ENCODE measurements around the gene SLC37A1.

The SLC37A1 gene

DNA sequence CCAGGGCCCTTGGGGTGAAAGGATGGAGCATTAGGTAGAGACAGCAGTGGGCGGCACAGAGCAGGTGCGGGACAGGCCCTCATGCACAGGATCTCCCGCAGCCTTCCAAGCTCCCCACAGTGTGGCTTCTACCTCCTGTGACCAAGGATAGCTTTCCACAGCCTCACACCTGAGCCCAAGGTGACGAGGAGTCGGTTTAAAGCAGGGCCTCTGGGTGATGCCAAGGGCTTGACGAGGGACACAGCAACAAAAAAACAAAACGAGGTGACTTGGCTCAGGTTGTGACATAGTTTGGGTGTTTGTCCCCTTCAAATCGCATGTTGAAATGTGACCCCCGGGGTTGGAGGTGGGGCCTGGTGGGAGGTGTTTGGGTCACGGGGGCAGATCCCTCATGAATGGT lies 32.9 kb upstream of the SLC37A1 start:
- no peak overlapping the region for H3K4me3 ChIP-seq (ENCODE audit: low read depth, low read length)
- TF ChIP-seq, protein P1, sequence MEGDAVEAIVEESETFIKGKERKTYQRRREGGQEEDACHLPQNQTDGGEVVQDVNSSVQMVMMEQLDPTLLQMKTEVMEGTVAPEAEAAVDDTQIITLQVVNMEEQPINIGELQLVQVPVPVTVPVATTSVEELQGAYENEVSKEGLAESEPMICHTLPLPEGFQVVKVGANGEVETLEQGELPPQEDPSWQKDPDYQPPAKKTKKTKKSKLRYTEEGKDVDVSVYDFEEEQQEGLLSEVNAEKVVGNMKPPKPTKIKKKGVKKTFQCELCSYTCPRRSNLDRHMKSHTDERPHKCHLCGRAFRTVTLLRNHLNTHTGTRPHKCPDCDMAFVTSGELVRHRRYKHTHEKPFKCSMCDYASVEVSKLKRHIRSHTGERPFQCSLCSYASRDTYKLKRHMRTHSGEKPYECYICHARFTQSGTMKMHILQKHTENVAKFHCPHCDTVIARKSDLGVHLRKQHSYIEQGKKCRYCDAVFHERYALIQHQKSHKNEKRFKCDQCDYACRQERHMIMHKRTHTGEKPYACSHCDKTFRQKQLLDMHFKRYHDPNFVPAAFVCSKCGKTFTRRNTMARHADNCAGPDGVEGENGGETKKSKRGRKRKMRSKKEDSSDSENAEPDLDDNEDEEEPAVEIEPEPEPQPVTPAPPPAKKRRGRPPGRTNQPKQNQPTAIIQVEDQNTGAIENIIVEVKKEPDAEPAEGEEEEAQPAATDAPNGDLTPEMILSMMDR (IDR thresholded peaks at IDR 0.05; ENCODE audit: control insufficient read depth, extremely low read depth, insufficient read depth): no peak
- no peak for DNase-seq (ENCODE audit: low read depth)

DNA sequence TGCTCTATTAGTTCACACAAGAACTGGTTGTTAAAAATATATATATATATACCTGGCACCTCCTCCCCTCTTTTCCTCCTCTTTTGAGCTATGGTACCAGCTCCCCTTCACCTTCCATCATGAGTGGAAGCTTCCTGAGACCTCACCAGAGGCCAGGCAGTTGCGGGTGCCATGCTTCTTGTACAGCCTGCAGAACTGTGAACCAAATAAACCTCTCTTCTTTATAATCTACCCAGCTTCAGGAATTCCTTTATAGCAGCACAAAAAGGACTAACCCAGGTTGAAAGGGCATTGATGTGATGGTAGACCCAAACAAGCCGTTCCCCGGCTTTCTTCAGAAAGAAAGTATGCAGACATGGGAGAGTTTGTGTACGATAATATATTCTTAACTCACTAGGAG lies 32.5 kb upstream of the SLC37A1 start:
- no peak overlapping the region for H3K4me3 ChIP-seq (ENCODE audit: low read depth, low read length)
- no peak for DNase-seq (ENCODE audit: low read depth)
- TF ChIP-seq, protein P1 (IDR thresholded peaks at IDR 0.05; ENCODE audit: control insufficient read depth, extremely low read depth, insufficient read depth): no peak

DNA sequence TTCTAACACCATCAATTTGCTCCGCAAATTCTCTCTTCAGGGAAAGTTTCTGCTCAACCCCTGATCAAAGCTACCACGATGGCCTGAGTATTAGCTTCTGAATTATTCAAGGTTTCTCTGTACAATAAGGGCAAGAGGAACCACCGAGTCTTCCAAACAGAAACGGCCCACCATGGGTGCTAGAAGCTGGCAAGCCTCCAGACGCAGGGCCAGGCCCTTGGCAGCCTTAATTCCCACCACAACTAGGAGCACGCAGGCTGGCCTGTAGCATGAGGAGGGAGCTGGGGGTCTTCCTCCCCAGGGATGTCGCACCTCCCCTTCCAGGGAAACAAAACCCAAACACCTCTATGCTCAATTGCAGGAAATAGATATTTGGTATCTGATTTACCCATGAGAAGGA lies 28.7 kb upstream of the SLC37A1 start:
- no peak for DNase-seq (ENCODE audit: low read depth)
- H3K4me3 ChIP-seq (ENCODE audit: low read depth, low read length): no peak overlapping the region
- TF ChIP-seq, protein P1 (IDR thresholded peaks at IDR 0.05; ENCODE audit: control insufficient read depth, extremely low read depth, insufficient read depth): no peak

DNA sequence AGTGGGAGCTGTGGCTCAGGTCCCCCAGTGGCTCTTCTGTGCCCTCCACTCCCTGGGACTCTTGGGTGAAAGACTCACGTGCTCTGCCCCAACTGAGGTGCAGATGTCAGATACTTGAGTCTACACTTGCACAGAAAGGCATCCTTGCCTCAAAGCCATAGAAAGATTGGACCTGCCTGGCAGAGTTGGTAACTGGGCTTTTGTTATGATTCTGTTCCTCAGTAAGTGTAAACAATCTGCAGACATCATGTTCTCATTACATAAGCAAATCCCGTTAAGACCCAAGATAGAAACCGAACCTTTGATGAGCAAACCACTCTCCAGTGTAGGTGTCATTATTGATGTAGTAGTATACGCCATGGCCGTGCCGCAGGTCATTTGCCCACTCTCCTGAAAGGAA lies 27.6 kb upstream of the SLC37A1 start:
- no peak overlapping the region for H3K4me3 ChIP-seq (ENCODE audit: low read depth, low read length)
- TF ChIP-seq, protein P1 (IDR thresholded peaks at IDR 0.05; ENCODE audit: control insufficient read depth, extremely low read depth, insufficient read depth): no peak

DNA sequence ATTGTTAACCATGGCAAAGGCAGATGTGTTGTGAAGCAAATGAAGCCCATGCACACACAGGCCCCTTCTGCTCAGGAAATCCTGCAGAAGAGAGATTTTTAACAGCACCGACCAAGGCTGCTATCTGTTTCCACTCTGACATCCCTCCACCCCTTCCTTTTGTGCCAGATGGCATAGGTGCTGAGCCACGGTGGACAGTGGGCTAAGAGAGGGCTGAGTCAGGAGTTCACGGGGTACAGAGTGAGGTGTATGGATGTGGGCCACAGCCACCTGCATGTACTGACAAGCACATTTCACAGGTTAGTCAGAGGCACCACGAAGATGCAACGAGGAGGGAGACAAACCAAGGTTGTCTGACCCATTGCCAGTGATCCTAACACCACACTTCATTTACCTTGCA lies 27.1 kb upstream of the SLC37A1 start:
- H3K4me3 ChIP-seq (ENCODE audit: low read depth, low read length): no peak overlapping the region
- TF ChIP-seq, protein P1 (IDR thresholded peaks at IDR 0.05; ENCODE audit: control insufficient read depth, extremely low read depth, insufficient read depth): no peak
- DNase-seq (ENCODE audit: low read depth): no peak

More for the DNA sequence above, 27.6 kb upstream of the SLC37A1 start:
- no peak for DNase-seq (ENCODE audit: low read depth)

DNA sequence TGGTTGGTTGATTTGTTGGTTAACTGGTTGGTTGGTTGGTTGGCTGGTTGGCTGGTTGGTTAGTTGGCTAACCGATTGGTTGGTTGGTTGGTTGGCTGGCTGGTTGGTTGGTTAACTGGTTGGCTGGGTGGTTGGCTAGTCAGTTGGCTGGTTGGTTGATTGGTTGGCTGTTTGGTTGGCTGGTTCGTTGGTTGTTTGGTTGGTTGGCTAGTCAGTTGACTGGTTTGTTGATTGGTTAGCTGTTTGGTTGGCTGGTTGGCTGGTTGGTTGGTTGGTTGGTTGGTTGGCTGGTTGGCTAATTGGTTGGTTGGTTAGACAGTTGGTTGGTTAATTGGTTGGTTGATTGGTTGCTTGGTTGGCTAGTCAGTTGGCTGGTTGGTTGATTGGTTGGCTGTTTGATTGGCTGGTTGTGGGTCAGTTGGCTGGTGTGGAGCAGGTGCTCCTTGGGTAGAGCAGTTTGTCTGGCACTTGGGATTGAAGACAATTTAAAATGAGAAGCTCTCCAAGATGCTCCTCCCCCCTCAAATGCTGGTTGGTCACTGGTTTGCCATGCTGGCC lies 24.6 kb upstream of the SLC37A1 start:
- H3K4me3 ChIP-seq (ENCODE audit: low read depth, low read length): no peak overlapping the region
- TF ChIP-seq, protein P1 (IDR thresholded peaks at IDR 0.05; ENCODE audit: control insufficient read depth, extremely low read depth, insufficient read depth): no peak
- DNase-seq (ENCODE audit: low read depth): no peak

DNA sequence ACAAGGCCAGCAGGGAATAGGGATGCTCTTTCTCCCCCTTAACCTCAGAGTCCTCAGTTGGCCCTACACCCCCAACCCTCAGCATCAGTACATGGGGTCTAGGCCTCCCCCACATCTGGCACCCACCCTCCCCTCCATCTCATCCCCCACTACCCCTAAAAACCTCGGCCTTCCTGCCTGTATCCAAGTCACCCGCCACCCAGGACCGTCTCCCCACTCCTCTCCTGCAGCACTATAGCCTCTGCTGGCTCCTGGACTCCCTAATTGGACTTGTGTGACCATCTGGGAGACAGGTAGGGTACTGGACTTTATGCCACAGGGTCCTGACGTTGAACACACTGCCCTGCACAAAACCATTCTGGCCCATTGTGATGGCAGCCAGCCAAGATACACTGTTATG lies 23.7 kb upstream of the SLC37A1 start:
- DNase-seq (ENCODE audit: low read depth): no peak
- TF ChIP-seq, protein P1 (IDR thresholded peaks at IDR 0.05; ENCODE audit: control insufficient read depth, extremely low read depth, insufficient read depth): no peak
- no peak overlapping the region for H3K4me3 ChIP-seq (ENCODE audit: low read depth, low read length)

Measured in LNCaP clone FGC (cell line).